Thymus (tissue), 11 donors: Measurements from ENCODE around the gene CDH13. TPM values are rescaled to one million over a fixed set of nuclear protein-coding genes. Genes with fewer than 3 reads are reported as not detected.

Source experiments
- DNase-seq, 9 donors: peaks; one replicate each; pipeline ENCODE4 v3.0.0-alpha.2; 2013; ENCODE audit warnings: low spot score in 9 of 9, low read depth in 6 of 9, missing footprints in 1 of 9
- H3K27ac ChIP-seq, 2 donors: one replicate each; pipeline ENCODE4 v1.5.1; 2013; ENCODE audit warnings: control low read depth in 1 of 2, low read depth in 1 of 2, low read length in 1 of 2, mild to moderate bottlenecking in 1 of 2, moderate library complexity in 1 of 2
- H3K27me3 ChIP-seq, 2 donors: one replicate each; pipeline ENCODE4 v1.5.1; 2013; ENCODE audit warnings: low read length in 1 of 2; ENCODE audit not compliant: control insufficient read depth in 2 of 2, insufficient read depth in 1 of 2
- H3K36me3 ChIP-seq, 2 donors: one replicate each; pipeline ENCODE4 v1.5.1; 2013; ENCODE audit warnings: low read length in 1 of 2, mild to moderate bottlenecking in 1 of 2, moderate library complexity in 1 of 2; ENCODE audit not compliant: control insufficient read depth in 2 of 2, insufficient read depth in 2 of 2
- H3K4me1 ChIP-seq, 2 donors: one replicate each; pipeline ENCODE4 v1.5.1; 2013; ENCODE audit warnings: low read length in 2 of 2; ENCODE audit not compliant: control insufficient read depth in 2 of 2, insufficient read depth in 2 of 2
- H3K4me3 ChIP-seq, 2 donors: one replicate each; pipeline ENCODE4 v1.5.1; 2013; ENCODE audit warnings: low read length in 2 of 2, control low read depth in 1 of 2, mild to moderate bottlenecking in 1 of 2
- H3K9me3 ChIP-seq, 2 donors: one replicate each; pipeline ENCODE4 v1.5.1; 2013; ENCODE audit warnings: low read length in 1 of 2, mild to moderate bottlenecking in 1 of 2; ENCODE audit not compliant: control insufficient read depth in 2 of 2, insufficient read depth in 1 of 2
- WGBS: extraction: QIAGEN DNeasy Blood & Tissue Kit; methylation state at CpG from one replicate; pipeline ENCODE4 v1.1.7; 2013; 5-methylcytosine and 5-hydroxymethylcytosine counted together
- polyA plus RNA-seq: library from polyadenylated mRNA; stranded (reverse); fragments of 200-250 nt; gene quantifications from one replicate; pipeline ENCODE4 v1.2.3, GENCODE V29; 2013
- total RNA-seq: library from RNA; stranded (reverse); fragments of 120-200 nt; gene quantifications from one replicate; pipeline ENCODE4 v1.2.4, GENCODE V29; 2013
- donor health status: healthy.

Gene CDH13
- total and polyA plus RNA-seq, 2 donors = 1.5 to 3.7 TPM

GRCh38 chr16:83272843-83273242 is 646.1 kb downstream of the CDH13 start:
- H3K36me3 ChIP-seq = no peaks in the 10 kb centered on the region
- H3K4me1 ChIP-seq = no peaks in the 10 kb centered on the region
- no peaks in the 10 kb centered on the region for H3K9me3 ChIP-seq
- no peak overlapping the region for H3K4me3 ChIP-seq
- no peak overlapping the region for H3K27ac ChIP-seq
- H3K27me3 ChIP-seq = no peaks in the 10 kb centered on the region
- WGBS = 95% methylated on average over 4 of the region's 4 CpGs
- DNase-seq = no peak

GRCh38 chr16:83273504-83274173 is 646.9 kb downstream of the CDH13 start:
- 97% methylated on average over 9 of the region's 9 CpGs for WGBS
- Histone ChIP-seq H3K9me3 (no peaks in the 10 kb centered on the region), H3K36me3 (no peaks in the 10 kb centered on the region), H3K27me3 (no peaks in the 10 kb centered on the region), H3K27ac (no peak overlapping the region), H3K4me3 (no peak overlapping the region), H3K4me1 (no peaks in the 10 kb centered on the region)
- no peak for DNase-seq

- no peak for DNase-seq
- H3K4me3 ChIP-seq = no peak overlapping the region
- no peaks in the 10 kb centered on the region for H3K9me3 ChIP-seq
- no peaks in the 10 kb centered on the region for H3K27me3 ChIP-seq
- no peak overlapping the region for H3K27ac ChIP-seq
- no peaks in the 10 kb centered on the region for H3K36me3 ChIP-seq
- 95% methylated on average over 9 of the region's 9 CpGs for WGBS
- no peaks in the 10 kb centered on the region for H3K4me1 ChIP-seq
These were observed 652.5 kb downstream of the CDH13 start for GRCh38 chr16:83279251-83279650.

DNA sequence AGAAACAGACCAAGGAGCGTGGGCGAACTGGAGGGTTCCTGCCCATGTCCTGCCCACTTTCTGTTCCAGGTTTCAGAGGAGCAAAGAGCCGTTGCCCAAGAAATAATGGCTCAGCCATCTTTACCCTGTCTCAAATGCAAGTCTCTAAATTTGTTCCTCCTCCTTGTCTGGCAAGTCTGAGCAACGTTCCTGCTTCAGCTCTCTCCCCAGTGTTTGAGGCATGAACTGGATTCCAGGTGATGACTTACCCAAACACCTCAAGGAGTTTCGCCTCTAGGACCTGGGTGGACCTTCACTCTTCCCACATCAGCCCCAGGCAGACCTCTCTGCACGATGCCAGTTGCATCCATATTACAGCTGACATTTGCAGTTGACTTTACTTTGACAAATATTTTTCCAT is 659.2 kb downstream of the CDH13 start:
- no peak for DNase-seq
- no peak overlapping the region for H3K27ac ChIP-seq
- no peaks in the 10 kb centered on the region for H3K9me3 ChIP-seq
- H3K36me3 ChIP-seq = no peaks in the 10 kb centered on the region
- H3K4me3 ChIP-seq = no peak overlapping the region
- no peaks in the 10 kb centered on the region for H3K27me3 ChIP-seq
- 87% methylated on average over 6 of the region's 6 CpGs for WGBS
- H3K4me1 ChIP-seq = no peaks in the 10 kb centered on the region

- Histone ChIP-seq H3K4me3 (no peak overlapping the region), H3K27me3 (no peaks in the 10 kb centered on the region), H3K4me1 (no peaks in the 10 kb centered on the region), H3K27ac (no peak overlapping the region), H3K36me3 (no peaks in the 10 kb centered on the region), H3K9me3 (no peaks in the 10 kb centered on the region)
- WGBS = 84% methylated on average over 2 of the region's 2 CpGs
- DNase-seq = no peak
These were observed 669.7 kb downstream of the CDH13 start for GRCh38 chr16:83296505-83296904.

- no peak for DNase-seq
- no peaks in the 10 kb centered on the region for H3K4me1 ChIP-seq
- no peak overlapping the region for H3K27ac ChIP-seq
- no peaks in the 10 kb centered on the region for H3K36me3 ChIP-seq
- H3K9me3 ChIP-seq = no peaks in the 10 kb centered on the region
- no peak overlapping the region for H3K4me3 ChIP-seq
- no peaks in the 10 kb centered on the region for H3K27me3 ChIP-seq
These were observed 671.8 kb downstream of the CDH13 start for GRCh38 chr16:83298541-83298940.

DNA sequence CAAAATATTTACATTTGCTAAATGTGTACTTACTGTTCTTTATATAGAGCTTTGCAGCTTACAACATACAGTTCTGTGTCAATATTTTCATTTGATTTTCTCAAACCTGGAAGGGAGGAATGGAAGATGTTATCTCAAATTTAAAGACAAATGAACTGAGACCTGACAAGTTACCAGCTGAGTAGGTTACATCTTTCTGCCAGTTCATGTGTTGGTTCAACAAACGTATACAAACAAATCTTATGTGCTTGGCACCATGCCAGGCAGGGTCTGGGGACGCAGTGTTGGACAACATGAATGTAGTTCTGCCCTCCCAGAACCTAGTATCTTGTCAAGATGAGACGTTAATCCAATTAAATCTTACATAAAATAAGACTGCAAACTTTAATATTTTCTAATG is 673.6 kb downstream of the CDH13 start:
- no peak overlapping the region for H3K27ac ChIP-seq
- no peak overlapping the region for H3K4me3 ChIP-seq
- WGBS = 74% methylated on average over 3 of the region's 3 CpGs
- H3K4me1 ChIP-seq = no peaks in the 10 kb centered on the region
- no peaks in the 10 kb centered on the region for H3K9me3 ChIP-seq
- H3K27me3 ChIP-seq = no peaks in the 10 kb centered on the region
- DNase-seq = no peak
- H3K36me3 ChIP-seq = no peaks in the 10 kb centered on the region

GRCh38 chr16:83301971-83302370 is 675.2 kb downstream of the CDH13 start:
- Histone ChIP-seq H3K27ac (no peak overlapping the region), H3K27me3 (no peaks in the 10 kb centered on the region), H3K9me3 (no peaks in the 10 kb centered on the region), H3K4me3 (no peak overlapping the region), H3K4me1 (no peaks in the 10 kb centered on the region), H3K36me3 (no peaks in the 10 kb centered on the region)
- no peak for DNase-seq
- 77% methylated on average over 4 of the region's 4 CpGs for WGBS

GRCh38 chr16:83302853-83303252 is 676.1 kb downstream of the CDH13 start:
- Histone ChIP-seq H3K27ac (no peak overlapping the region), H3K4me3 (no peak overlapping the region), H3K4me1 (no peaks in the 10 kb centered on the region), H3K9me3 (no peaks in the 10 kb centered on the region), H3K27me3 (no peaks in the 10 kb centered on the region), H3K36me3 (no peaks in the 10 kb centered on the region)
- WGBS = 87% methylated on average over 2 of the region's 2 CpGs
- DNase-seq = no peak

DNA sequence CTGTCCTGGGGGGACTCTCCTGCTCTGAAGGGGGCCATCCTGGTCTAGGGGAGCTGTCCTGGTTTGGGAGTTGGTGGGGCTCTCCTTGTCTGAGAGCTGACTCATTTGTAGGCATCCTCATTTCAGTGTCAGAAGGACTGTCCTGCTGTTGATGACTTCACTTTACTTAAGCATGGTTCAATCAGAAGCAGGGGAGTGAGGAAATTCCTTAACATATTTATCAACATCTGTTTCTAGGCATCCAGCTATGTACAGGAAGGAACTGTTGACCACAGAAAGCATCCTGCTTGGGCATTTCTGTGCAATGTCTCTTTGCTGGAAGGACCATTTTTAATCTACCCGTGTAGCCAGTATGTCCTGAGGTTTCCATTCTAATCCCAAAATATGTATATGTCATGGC is 678.3 kb downstream of the CDH13 start:
- no peak for DNase-seq
- H3K27me3 ChIP-seq = no peaks in the 10 kb centered on the region

More for the DNA sequence above, 678.3 kb downstream of the CDH13 start:
- no peak overlapping the region for H3K4me3 ChIP-seq
- no peaks in the 10 kb centered on the region for H3K36me3 ChIP-seq
- no peaks in the 10 kb centered on the region for H3K9me3 ChIP-seq
- WGBS = 5% methylated on average over 1 of the region's 1 CpG
- no peaks in the 10 kb centered on the region for H3K4me1 ChIP-seq
- no peak overlapping the region for H3K27ac ChIP-seq
